Effector memory CD4-positive, alpha-beta T cell (primary cell): ENCODE data around the gene PGRMC2.

Source experiments
- DNase-seq, 3 donors: peaks; one replicate each; pipeline ENCODE4 v3.0.0-alpha.2; 2020
- H3K27ac ChIP-seq: 2 replicates; pipeline ENCODE4 v1.7.0; 2013; ENCODE audit warnings: mild to moderate bottlenecking, low read length, moderate library complexity; ENCODE audit not compliant: insufficient read depth, poor library complexity, severe bottlenecking
- H3K27me3 ChIP-seq: replicated peaks from 2 replicates; pipeline ENCODE4 v1.7.0; 2013; ENCODE audit warnings: mild to moderate bottlenecking, low read length; ENCODE audit not compliant: insufficient read depth, control insufficient read depth, poor library complexity, severe bottlenecking
- H3K36me3 ChIP-seq: 2 replicates; pipeline ENCODE4 v1.7.0; 2013; ENCODE audit warnings: mild to moderate bottlenecking, low read length, moderate library complexity; ENCODE audit not compliant: control insufficient read depth, insufficient read depth
- H3K4me1 ChIP-seq: 2 replicates; pipeline ENCODE4 v1.7.0; 2013; ENCODE audit warnings: low read length, mild to moderate bottlenecking; ENCODE audit not compliant: control insufficient read depth, insufficient read depth, poor library complexity, severe bottlenecking
- H3K4me3 ChIP-seq: 2 replicates; pipeline ENCODE4 v1.7.0; 2013; ENCODE audit warnings: low read length, low read depth, mild to moderate bottlenecking; ENCODE audit not compliant: insufficient read depth, poor library complexity, severe bottlenecking
- H3K9me3 ChIP-seq: 2 replicates; pipeline ENCODE4 v1.7.0; 2013; ENCODE audit warnings: mild to moderate bottlenecking, low read length, moderate library complexity; ENCODE audit not compliant: control insufficient read depth
- total RNA-seq, 3 donors: gene quantifications; one replicate each; lab custom pipeline; 2026; lab: John Stamatoyannopoulos, UW

PGRMC2 gene, protein sequence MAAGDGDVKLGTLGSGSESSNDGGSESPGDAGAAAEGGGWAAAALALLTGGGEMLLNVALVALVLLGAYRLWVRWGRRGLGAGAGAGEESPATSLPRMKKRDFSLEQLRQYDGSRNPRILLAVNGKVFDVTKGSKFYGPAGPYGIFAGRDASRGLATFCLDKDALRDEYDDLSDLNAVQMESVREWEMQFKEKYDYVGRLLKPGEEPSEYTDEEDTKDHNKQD
- total RNA-seq, result 20.3 to 47.6 (median 22.8) reads per million in 3 donors

DNA sequence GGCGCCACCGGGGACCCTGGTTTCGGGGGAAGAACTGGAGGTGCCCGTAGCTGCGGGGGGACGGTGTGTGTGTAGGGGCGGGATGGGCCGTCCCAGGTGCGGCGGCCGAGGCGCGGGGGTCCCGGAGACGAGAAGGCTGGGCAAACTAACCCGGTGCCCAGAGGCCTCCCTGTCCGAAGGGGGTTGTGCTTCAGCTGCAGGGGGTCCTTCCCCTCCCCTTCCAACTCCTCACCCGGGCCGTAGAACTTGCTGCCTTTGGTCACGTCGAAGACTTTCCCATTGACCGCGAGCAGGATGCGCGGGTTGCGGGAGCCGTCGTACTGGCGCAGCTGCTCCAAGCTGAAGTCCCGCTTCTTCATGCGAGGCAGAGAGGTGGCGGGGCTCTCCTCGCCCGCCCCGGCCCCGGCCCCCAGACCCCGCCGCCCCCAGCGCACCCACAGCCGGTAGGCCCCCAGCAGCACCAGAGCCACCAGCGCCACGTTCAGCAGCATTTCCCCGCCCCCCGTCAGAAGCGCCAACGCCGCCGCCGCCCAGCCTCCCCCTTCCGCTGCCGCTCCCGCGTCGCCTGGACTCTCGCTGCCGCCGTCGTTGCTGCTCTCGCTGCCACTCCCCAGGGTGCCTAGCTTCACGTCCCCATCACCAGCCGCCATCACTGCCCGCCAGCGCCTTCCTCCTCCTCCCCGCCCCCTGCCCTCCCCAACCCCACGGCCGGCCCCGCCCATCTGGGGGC is at the start of gene PGRMC2:
TSS of gene PGRMC2 (minus strand) at position 673 of the 730 bp plus-strand sequence. CDS start at position 650, 23 bp downstream.
- no peaks in the 10 kb centered on the region for H3K36me3 ChIP-seq
- no peaks in the 10 kb centered on the region for H3K27me3 ChIP-seq
- peak within 1 kb of the TSS; percentile 84 for H3K4me3 ChIP-seq
- no peak for DNase-seq
- H3K27ac ChIP-seq, result peak within 1 kb of the TSS; percentile 94
- H3K4me1 ChIP-seq, result peaks cover 13% of the 10 kb centered on the region
- no peaks in the 10 kb centered on the region for H3K9me3 ChIP-seq

DNA sequence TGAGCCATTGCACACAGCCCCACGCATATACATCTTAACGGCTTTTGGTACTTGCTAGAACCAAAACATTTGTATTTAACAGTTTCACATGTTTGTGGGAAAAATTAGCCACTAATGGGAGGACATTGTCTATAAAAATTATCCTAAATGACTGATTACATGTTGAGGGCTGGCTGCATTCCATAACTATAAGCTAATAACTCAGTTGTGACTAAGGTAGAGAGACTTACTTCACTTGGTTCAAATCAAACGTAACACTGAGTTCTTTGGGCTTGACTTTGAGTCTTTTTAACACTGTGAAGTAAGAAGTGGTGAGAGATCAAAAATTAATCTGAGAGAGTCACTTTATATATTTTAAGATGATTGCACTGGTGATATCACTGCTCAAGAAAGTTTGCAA is 47.9 kb upstream of the PGRMC2 start:
- H3K27ac ChIP-seq, result no peak overlapping the region
- H3K4me3 ChIP-seq, result no peak overlapping the region
- no peaks in the 10 kb centered on the region for H3K27me3 ChIP-seq
- no peaks in the 10 kb centered on the region for H3K9me3 ChIP-seq
- no peaks in the 10 kb centered on the region for H3K36me3 ChIP-seq
- no peak for DNase-seq
- H3K4me1 ChIP-seq, result no peaks in the 10 kb centered on the region

DNA sequence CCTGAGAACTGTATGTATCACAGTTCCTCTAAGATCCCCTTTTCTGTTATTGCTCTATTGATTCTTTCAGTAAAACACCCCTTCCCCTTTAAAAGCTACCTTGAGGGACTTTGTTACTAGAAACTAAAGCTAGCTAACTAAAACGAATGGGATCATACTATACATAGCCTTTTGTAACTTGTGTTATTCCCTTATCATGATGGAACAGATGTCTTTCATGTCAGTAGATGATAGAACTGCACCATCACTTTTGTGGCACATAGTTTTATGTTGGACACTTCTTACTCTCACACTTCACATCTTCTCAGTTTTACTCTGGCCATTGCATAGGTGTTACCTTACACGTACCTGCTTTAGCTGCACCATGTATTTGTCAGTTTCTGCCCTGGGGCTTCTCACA is 46.6 kb upstream of the PGRMC2 start:
- no peak for DNase-seq
- Histone ChIP-seq H3K36me3 (no peaks in the 10 kb centered on the region), H3K4me1 (no peaks in the 10 kb centered on the region), H3K9me3 (no peaks in the 10 kb centered on the region), H3K4me3 (no peak overlapping the region), H3K27me3 (no peaks in the 10 kb centered on the region), H3K27ac (no peak overlapping the region)

DNA sequence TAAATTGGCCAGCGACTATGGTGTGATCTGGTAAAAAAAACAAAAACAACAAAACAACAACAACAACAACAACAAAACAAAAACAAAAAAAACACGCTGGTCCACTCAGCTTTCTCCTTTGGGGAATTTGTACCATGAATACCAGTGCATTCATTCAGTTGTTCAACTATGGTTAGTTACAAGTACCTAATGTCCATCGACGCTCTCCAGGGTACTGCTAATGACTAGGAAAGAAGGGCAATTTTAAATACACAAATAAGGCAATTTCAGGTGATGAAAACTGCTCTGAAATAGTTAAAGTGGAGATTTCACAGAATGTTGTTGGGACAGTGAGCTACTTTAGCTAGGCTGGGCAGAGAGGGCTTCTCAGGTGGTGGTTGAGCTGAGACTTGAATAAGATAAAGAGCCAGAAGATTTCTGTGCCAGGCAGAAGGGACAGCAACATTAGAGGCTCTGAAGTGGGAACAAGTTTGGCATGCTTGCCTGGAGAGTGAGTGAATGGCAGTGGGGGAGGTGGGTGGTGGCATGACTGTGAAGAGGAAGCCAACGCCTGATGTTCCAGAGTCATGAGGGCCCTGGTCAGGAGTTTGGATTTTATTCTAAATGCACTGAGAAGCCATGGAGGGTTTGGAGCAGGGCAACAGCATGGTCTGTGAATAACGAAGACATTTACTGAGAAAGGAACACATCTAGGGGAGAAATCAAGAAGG is 45.9 kb upstream of the PGRMC2 start:
- no peaks in the 10 kb centered on the region for H3K4me1 ChIP-seq
- H3K36me3 ChIP-seq, result no peaks in the 10 kb centered on the region
- no peaks in the 10 kb centered on the region for H3K9me3 ChIP-seq
- DNase-seq, result no peak
- no peaks in the 10 kb centered on the region for H3K27me3 ChIP-seq
- H3K27ac ChIP-seq, result no peak overlapping the region
- H3K4me3 ChIP-seq, result no peak overlapping the region

DNA sequence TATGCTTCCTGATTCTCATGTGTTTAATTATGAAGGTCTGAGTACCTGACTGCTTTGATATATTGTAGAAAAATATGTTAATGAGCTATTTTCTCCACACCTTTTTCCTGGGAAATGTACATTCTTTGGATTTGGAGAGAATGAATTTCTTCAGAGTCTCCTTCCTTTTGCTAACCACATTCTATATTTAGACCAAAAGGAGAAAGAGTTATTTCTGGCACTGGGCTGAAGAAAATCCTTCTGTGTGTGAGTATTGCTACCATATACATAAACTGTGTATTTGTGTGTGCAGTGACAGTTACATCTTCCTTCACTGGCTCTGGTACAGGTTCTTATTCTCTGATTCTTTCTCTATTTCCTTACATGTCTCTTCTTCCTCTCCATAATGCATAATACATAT is 44.5 kb upstream of the PGRMC2 start:
- H3K36me3 ChIP-seq, result no peaks in the 10 kb centered on the region
- H3K9me3 ChIP-seq, result no peaks in the 10 kb centered on the region
- H3K27ac ChIP-seq, result no peak overlapping the region
- H3K27me3 ChIP-seq, result no peaks in the 10 kb centered on the region
- H3K4me1 ChIP-seq, result no peaks in the 10 kb centered on the region
- DNase-seq, result no peak
- no peak overlapping the region for H3K4me3 ChIP-seq

DNA sequence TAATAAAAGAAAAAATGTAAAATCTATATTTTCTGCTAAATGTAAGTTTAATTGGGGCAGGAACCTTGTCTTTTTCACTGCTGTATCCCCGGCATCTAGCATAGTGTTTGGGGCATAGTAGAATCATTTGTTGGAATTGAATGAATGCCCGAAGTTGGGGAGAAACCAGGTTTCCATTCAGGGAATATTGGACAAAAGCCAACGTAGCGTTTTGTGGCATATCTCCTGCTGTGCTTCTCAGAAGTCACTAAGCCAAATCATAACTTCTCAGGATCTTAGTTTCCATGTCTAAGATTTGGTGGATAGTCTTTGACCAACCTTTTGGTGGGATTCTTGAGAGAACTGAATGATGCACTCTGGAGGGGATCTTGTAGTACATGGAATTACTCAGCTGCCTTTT is 42.0 kb upstream of the PGRMC2 start:
- H3K36me3 ChIP-seq, result no peaks in the 10 kb centered on the region
- H3K4me1 ChIP-seq, result no peaks in the 10 kb centered on the region
- no peak for DNase-seq
- H3K9me3 ChIP-seq, result no peaks in the 10 kb centered on the region
- H3K27ac ChIP-seq, result no peak overlapping the region
- H3K4me3 ChIP-seq, result no peak overlapping the region
- H3K27me3 ChIP-seq, result no peaks in the 10 kb centered on the region

DNA sequence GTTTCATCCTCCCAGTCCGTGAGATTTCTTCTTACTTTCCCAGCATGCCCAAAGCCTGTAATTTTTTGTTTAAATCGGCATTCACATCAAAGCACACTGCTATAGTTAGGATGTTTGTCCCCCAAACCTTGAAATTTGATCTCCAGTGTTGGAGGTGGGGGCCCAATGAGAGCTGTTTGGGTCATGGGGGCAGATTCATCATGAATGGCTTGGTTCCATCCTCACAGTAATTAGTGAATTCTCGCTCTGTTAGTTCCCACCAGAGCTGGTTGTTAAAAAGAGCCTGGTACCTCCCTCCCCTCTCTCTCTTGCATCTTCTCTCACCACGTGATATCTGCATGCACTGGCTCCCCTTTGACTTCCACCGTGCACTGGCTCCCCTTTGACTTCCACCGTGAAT is 40.5 kb upstream of the PGRMC2 start:
- no peak overlapping the region for H3K27ac ChIP-seq
- no peaks in the 10 kb centered on the region for H3K36me3 ChIP-seq
- H3K9me3 ChIP-seq, result no peaks in the 10 kb centered on the region
- H3K4me1 ChIP-seq, result no peaks in the 10 kb centered on the region
- no peak for DNase-seq
- H3K27me3 ChIP-seq, result no peaks in the 10 kb centered on the region
- no peak overlapping the region for H3K4me3 ChIP-seq

DNA sequence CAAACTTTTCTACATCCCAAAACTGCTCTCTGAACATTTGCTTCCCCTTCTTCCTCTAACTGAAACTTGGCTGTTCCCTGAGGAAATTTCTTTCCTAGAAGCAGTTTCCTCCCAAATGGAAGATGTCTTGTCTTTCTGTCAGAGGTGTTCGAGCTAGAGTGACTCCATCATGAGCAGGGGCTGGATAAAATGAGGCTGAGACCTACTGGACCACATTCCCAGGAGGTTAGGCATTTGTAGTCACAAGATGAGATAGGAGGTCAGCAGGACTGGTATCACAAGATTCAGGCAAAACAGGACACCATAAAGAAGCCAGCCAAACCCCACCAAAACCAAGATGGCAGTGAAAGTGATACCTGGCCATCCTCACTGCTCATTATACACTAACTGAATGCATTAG is 35.8 kb upstream of the PGRMC2 start:
- no peak overlapping the region for H3K27ac ChIP-seq
- no peak for DNase-seq
- H3K4me3 ChIP-seq, result no peak overlapping the region

DNA sequence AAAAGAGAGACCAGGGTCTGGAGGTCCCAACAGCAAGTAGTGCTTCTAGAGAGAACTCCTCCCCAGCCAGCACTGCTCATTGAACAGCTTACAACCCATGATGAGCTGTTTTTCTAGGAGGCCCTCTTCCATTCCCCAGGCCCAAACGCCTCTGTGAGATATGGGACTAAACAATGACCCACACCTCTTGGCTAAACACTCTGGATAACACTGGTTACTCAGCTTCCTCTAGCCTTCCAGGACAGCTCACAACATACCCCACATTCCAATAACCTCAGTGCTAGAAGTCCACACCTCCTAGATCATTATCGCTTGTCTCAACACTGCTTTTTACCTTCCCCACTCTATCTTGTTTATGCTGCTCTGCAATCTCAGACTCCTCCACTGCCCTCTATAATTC is 35.4 kb upstream of the PGRMC2 start:
- Histone ChIP-seq H3K36me3 (no peaks in the 10 kb centered on the region), H3K9me3 (no peaks in the 10 kb centered on the region), H3K4me1 (no peaks in the 10 kb centered on the region), H3K27me3 (no peaks in the 10 kb centered on the region), H3K4me3 (no peak overlapping the region), H3K27ac (no peak overlapping the region)
- DNase-seq, result no peak

More for the DNA sequence above, 35.8 kb upstream of the PGRMC2 start:
- Histone ChIP-seq H3K27me3 (no peaks in the 10 kb centered on the region), H3K4me1 (no peaks in the 10 kb centered on the region), H3K9me3 (no peaks in the 10 kb centered on the region), H3K36me3 (no peaks in the 10 kb centered on the region)

DNA sequence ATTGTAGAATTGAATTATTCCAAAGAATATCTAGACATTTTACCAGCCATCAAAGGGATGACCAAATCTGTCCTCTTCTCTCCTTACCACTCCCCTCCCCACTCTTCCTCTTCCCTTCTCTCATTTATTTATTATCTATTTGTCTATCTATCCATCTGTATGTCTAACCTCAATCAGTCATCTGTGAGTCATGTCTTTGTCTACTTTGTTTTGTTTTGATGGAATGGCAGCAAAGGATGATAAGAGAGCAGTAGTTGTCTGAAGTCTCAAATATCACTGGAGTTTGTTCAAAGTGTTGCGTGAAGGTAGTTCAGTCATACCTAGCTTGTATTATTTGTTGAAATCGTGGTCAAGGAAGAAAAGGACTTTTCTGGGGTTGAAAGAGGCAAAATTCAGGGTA is 34.7 kb upstream of the PGRMC2 start:
- Histone ChIP-seq H3K27me3 (no peaks in the 10 kb centered on the region), H3K36me3 (no peaks in the 10 kb centered on the region), H3K27ac (no peak overlapping the region), H3K9me3 (no peaks in the 10 kb centered on the region), H3K4me1 (no peaks in the 10 kb centered on the region), H3K4me3 (no peak overlapping the region)
- DNase-seq, result no peak
